Fibroblast of skin of left quadriceps (primary cell): Measurements from ENCODE around the gene CLDN22.
"Not testable (repeated sequence)": the region's sequence is repeated elsewhere in the genome, so short reads cannot be mapped to it uniquely, and the experiment has no call there.

Experiments used
- DNase-seq, 2 experiments: peaks; one replicate each; pipeline ENCODE4 v3.0.0-alpha.2; 2013; ENCODE audit warnings: low read depth in 2 of 2

The CLDN22 gene

DNA sequence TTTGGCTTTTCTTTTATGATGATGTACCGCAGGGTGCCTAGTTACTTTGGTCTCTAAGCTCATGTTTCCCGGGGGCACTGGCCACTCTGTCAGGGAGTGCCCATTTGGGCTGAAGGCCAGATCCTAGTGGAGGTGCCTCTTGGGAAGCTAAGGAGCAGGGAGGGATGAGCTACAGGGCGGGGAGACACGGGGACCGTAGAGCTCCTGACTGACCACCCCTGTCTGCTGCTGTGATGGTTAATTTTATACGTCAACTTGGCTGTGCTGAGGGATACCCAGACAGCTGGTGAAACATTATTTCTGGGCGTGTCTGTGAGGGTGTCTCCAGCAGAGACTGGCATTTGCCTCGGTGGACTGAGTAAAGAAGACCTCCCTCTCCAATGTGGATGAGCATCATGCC lies 27.1 kb upstream of the CLDN22 start:
- no peak for DNase-seq

DNA sequence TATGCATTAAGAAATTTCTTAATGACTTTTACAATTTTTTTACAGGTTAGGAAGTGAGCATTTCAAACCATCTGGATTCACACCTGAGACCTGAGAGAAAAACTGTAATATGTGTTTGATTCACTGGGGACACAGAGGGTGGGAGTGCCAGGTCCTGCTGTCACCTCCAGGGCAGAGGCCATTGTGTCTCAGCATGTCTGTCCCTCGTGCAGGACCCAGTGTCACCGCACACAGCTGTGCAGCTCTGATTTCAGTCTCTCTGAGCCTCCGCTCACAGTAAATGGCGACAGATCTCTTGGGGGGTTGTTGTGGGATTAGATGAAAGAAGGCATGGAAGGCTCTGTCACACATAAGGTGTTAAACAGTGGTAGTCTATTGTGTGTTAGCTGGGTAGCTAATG lies 25.2 kb upstream of the CLDN22 start:
- no peak for DNase-seq

DNA sequence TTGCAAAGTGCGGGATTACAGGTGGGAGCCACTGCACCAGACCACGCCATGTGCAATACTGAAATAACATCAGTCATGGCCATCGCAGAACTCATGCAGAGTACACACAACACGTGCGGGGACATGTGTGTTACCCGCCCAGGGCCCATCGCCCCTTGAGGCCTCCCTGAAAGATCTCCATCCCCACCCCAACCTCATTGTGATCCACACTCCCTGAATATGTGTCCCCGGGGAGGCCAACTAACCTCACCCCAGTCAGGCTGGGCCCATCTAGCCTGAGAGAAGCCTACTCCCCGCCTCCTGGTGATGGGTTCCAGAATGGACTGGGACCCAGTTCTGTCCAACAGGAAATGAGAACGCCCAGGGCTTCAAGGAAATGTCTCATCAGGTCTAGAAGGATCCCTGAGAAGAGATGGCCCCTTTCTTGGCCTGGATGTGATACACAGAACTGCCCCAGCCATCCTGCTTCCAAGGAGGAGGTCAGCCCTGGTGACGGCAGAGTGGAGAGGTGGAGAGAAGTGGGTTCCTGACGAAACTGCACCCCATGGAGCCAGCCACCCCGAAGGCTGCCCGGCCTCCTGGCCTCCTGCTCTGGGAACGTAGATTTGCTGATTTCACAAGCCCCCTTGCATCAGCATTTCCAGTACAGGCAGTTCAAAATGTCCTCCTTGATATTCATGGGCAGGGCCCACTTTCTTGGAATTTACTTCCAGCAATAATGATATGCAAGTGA lies 24.6 kb upstream of the CLDN22 start:
- no peak for DNase-seq

DNA sequence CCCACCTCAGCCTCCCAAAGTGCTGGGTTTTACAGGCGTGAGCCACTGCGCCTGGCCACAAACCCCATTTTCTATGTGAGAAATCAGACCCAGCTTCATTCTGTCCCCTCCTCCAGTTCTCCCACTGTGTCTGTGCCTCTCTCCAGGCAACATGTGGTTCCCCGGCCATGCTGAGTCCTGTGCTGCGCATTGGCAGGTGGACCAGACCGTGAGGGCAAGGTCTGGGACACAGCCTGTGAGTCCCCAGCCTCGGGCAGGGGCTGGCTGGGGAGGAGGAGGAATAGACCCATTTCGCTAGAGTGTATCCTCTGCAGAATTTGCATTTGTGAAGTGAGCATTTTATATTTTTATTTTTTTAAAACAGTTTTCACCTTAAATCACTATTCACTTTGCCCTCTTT lies 23.7 kb upstream of the CLDN22 start:
- DNase-seq: no peak

DNA sequence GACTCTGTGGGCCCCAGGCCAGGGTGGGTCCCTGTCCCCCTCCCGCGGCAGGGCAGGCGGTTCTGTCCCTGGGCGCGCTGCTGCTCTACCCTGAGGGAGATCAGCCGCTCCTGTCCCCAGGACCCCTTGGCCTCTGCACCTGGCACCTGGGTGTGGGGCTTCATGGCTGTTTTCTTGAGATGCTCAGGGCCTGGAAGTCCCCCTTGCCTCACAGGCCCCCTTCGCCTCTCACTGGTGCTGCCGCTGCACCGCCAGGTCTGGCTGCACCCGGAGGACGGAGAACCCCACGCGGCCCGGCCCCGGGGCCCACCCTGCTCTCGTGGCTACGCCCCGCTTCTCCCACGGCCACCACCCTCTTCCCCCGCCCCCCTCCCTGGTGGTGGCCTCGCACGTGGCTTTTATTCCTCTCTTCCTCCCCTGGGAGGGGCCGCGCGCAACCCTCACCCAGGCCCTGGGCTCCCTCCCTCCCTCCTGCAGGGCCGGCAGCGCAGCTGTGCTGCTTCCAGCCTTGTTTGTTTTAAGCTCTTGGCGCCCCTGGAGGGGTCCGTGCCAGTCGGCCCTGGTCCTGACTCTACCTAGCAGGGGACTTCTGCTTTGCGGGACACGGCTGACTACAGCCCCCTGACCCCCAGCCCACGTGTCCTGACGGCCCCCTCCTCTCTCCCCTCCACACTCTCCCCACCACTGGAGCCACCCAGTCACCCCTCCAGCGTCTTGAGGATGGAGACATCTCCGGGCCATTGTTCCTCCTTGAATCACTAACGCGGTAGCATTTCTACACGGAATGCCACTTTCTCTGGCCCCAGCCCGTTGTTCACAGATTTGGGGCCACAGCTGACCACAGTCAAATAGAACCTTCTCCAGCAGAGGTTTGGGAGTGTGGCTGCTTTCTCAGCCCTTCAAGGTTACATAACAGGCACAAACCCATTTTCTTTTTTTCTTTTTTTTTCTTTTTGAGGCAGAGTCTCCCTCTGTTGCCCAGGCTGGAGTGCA lies 22.8 kb upstream of the CLDN22 start:
- DNase-seq: no peak

DNA sequence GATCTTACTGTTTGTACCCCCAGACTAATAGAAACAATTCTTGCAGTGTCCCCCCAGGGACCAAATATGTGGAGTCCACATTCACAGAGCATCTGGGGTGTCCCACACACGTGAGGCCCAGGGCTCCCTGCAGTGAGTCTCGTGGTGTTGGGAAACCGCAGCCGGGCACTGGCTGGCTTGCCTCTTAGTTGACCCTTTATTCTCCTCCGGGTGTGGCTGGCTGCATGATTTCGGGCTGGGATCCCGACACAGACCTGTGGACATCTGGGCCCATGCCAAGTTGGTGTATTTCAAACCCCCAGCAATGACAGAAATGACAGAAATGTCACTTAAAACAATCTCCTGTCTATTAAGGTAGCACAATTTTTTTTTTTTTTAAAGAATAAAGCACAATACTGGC lies 17.8 kb upstream of the CLDN22 start:
- no peak for DNase-seq

DNA sequence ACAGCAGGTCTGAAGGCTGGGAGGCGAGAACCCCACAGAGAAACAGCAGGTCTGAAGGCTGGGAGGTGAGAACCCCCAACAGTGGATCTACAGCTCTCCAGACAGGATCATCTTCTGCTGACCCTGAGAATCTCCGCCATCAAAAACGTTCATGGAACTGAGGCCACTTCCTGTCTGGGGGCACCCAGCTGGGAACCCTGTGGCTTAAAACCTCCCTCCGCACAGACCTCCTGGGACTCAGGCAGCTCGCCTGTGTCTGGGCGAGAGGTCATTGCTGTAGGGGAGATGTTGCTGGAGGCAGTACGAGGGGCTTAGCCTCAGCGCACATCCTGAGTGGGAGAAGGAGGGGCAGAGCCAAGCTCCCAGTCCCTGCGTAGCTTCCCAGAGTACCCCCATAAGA lies 17.3 kb upstream of the CLDN22 start:
- no peak for DNase-seq

DNA sequence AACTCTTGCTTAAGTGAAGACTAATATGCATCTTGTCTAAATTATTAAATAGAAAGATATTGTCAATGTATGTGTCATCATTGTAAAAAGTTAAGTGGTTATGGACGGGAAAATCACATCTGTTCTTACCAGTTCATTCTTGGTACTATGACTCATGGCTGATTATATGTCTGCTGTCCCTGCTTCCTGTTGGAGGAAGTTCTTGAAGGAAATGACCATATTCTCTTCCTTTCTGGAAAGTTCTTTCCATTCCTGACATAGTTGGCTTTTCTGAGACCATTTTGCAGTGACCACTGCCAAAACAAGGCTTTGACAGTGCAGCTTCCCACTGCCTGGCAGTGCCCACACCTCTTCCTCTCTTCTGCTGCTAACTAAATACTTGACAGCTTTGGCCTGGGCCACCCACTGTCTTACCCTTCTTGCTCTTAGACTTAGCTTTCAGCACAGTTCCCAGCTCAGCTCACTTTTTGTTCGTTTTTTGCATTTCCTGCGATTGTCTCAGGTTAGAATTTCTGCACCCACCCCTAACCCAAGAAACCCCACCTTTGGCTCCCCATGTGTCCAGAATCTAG lies 15.4 kb upstream of the CLDN22 start:
- DNase-seq: peak; percentile 80 to 82

DNA sequence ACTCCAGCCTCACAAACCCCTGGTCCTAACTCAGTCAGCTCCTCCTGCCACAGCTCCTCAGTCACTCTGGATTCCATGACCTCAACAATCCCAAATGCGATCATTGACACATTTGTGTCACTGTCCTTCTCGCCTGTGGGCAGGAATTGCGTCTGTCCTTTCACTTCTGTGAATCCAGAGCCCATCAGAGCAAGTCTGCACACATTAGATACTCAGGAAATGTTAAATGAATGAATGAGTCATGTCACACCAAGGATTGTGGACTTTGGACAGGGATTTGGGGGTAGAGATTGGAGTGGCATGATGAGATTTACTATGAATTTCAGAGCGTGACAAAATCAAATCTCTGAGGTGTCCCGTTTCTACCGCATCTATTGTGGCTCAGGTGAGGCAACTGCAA lies 13.9 kb upstream of the CLDN22 start:
- DNase-seq: no peak

DNA sequence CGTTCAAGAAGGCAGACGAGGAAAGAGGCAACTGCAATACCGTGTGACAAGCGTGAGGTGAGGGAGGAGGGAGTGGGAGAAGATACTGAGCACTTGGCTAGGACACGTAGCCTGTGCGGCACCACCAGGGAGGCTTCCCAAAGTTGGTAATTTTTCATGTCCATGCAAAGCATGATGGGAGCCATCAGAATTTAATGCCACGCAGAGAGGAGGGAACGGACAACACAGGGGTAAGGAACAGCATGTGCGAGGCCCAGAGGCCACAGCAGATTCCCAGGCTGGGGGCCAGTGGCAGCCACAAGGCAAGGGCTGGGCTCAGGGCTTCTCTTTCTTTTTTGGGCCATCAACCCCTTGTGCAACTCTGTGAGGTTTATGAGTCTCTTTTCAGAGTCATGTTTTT lies 13.1 kb upstream of the CLDN22 start:
- DNase-seq: no peak

DNA sequence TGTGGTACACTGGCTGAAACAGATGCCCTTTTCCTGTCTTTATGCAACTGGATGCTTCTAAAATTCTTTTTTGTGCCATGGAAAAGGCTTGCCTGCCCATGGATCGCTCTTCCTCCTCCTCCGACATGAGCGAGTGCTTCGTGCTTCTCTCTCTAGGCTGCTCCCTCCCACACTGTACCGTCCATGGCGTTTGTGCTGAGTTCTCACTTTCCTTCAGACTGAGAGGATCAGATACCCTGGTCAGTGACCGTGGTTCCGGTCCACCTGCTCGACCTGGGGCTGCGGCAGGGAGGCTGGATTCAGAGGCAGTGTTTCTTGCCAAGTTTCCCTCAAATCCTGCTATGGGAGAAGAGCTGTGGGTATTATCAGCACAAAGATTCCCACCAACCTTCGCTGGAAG lies 12.4 kb upstream of the CLDN22 start:
- DNase-seq: no peak

DNA sequence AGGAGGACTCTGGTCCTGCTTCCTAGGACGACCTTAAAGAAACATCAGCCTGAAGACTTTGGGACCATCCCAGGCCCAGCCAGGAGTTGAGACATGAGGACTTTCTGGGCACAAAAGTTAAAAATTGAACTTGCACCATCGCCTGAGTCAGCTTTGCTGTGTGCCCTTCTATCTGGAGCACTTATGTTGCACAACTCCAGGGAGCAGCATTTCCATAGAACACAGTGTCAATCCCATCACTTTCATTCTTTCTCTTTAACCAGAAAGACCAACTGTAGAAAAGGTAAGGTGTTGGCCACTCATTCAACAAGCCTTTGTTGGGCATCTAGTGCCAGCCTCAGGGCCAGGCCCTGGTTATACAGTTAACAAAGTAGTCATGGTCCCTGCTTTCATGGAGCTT lies 10.8 kb upstream of the CLDN22 start:
- no peak for DNase-seq

DNA sequence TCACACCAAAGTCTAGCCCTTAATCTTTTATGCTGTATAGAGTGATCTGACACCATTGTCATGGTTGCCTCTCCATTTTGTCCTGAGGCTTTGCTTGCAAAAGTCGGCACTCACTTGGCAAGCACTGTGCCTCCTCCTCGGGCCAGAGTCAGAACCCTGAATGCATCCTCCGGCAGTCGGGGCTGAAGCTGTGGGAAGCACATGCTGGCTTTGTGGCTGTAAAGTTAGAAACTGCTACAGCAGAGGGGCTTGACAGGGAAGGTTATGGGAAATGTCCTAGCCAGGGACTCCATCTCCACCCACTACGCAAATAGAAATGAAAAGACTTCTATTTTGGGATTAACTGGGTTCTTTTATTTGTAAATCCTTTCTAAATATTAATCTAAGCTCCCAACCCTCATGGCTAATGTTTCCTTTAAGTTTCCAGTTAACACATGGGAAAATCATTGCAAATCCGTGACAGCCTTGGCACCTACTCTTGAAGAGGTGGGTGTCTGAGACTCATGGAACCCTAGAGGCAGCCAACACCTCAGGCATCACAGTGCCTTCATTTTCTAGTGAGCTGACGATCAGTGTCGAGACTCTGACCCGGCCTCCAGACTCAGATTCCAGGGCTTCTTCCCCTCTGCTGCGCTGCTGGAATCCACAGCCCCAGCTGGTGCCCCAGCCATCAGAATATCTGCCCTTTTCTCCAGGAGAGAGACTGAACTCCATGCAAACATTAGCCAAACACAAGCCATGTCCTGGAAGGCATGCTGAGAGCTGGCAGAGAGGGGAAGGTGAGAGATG lies 10.1 kb upstream of the CLDN22 start:
- no peak for DNase-seq

DNA sequence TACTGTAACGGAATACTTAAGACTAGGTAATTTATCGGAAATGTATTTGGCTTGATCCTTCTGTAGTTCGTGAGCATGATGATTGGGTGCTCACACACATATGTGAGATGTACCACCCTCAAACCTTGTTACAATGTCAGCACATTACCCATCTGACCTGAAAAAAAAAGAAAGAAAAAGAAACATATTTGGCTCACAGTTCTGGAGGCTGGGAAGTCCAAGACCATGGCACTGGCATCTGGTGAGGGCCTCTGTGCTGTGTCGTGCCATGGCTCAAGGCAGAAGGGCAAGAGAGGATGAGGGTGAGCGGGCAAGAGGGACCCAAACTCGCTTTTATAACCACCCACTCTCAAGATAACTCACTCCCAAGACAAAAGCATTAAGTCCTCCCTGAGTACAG lies 9.2 kb upstream of the CLDN22 start:
- DNase-seq: no peak

DNA sequence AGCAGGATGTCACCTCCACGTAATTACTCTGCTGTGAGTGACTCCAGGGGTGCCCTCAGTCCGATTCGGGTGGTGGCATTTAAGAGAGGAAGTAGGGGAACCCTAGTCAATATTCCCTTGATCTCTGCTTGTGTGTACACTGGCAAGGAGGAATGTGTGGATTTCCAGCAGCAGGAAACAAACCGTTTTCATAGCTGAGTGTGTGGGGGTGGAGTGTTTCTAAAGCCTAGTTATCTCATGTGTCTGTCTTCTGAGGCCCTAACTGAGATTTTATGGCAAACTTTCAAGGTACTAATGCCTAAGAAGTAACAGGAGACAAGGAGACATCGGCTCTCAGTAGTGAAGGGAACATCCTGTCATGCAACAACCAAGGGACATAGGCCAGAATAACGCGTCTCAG lies 8.8 kb upstream of the CLDN22 start:
- DNase-seq: no peak

DNA sequence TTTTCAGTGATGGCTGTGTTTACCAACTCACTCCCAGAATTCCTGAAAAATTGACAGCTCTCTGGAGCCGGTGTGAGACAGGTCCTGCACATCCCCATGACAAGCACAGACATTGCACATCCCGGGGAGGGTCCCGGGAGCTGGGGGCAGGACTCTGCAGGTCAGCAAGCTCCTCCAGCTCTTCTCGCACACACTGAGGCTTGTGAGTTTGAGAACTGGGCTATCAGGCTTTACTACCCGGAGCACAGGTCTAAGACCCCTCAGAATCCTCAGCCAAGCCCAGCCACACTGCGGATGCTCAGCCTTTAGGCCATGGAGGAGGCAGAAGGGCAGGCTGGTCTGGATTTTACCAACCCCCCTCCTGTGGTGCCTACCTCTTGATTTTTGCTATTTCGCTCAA lies 7.8 kb upstream of the CLDN22 start:
- no peak for DNase-seq

DNA sequence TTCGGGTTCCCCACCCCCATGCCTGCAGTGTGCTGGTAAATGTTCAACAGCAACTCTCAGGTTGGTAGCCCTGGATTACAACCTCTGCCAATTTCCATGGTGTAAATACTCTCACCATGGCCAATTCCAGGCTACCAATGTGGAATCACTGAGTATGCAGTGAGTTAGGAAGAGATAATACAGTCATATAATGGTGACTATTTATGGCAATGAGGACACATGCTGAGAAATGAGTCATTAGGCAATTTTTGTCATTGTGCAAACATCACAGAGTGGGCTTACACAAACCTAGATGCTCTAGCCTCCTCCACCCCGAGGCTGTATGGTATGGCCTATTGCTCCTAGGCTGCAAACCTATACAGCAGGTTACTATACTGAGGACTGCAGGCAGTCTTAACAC lies 6.8 kb upstream of the CLDN22 start:
- no peak for DNase-seq

DNA sequence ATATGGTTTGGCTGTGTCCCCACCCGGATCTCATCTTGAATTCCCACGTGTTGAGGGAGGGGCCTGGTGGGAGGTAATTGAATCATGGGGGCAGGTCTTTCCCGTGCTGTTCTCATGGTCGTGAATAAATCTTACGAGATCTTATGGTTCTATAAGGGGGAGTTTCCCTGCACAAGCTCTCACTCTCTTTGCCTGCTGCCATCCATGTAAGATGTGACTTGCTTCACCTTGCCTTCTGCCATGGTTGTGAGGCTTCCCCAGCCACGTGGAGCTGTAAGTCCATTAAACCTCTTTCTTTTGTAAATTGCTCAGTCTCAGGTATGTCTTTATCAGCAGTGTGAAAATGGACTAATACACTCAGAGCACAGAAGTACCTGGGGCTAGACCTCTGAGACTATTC lies 6.3 kb upstream of the CLDN22 start:
- DNase-seq: not testable (repeated sequence)

DNA sequence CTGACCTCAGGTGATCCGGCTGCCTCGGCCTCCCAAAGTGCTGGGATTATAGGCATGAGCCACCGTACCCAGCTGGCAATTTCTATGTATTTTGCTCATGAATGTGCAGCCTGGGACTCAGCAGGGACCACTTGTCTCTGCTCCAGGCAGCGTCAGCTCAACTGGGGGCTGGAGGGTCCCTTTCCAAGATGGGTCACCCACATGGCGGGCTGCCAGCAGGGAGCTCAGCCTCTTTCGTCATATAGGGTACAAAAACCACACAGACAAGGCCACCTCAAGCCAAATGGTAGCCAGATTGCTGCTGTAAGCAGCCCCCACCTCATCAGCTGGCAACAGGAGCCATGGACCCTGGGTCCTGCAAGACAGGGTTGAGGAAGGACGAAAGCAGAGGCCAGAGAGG lies 4.5 kb upstream of the CLDN22 start:
- no peak for DNase-seq

DNA sequence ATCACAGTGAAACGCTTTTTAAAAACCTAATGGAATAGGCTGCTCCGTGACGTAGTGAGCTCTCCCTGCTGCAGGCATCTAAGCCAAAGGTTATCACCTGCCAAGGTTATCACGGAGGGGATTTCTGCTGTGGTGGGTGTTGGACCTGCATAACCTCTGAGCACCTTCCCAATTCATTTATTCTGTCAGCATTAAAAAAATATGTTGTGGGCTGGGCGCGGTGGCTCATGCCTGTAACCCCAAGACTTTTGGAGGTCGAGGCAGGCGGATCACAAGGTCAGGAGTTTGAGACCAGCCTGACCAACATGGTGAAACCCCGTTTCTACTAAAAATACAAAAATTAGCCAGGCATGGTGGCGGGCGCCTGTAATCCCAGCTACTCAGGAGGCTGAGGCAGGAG lies 4.0 kb upstream of the CLDN22 start:
- not testable (repeated sequence) for DNase-seq

DNA sequence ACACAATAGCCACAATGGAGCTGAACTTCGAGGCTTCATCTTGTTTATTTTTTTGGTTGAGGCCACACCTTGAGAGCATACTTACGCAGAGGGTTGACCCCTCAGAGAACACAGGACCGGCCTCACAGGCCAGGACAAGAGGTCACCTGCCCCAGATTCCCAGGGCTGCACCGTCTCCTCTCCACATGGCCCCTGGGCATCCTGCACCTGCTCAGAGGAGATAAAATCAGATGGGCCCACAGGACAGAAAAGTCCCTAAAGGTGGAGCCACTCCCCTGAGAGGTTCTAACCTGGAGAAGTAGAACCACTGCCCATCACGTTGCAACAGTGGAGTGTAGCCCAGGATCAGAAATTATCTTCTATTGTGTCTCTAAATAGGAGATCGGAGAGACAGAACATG lies 3.2 kb upstream of the CLDN22 start:
- no peak for DNase-seq

DNA sequence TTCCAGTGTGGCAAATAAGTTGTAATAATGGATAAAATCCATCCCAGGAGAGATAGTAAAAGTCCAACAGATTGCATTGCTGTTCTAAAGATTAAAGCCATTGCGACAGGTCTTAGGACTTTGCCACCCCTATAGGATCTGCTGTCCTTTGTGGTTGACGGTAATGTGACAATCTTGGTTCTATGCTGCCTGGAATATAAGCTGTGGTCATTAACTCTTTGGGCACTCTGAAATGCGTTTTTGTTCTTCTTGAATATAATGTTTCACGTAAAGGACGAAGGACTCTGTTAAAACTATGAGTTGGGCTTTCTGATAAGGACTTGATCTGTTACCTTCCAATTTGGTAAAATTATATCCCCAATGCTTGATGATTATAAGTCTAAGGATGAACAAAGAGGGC lies 2.2 kb upstream of the CLDN22 start, which contains the start of gene CLDN24:
Gene CLDN24, minus strand, starts transcription at position 101 of the 400 bp plus-strand sequence. Its CDS starts 0 bp downstream, at position 101.
- DNase-seq: no peak
